ENCODE measurements around the gene TENM3.

The TENM3 gene

GRCh38 chr4:182593864-182594263 is 350.7 kb downstream of the TENM3 start:
- no peak overlapping the region for H3K27ac ChIP-seq
- TF ChIP-seq ZFX (IDR thresholded peaks at IDR 0.05; ENCODE audit: borderline replicate concordance): no peak
- TF ChIP-seq, protein P1, sequence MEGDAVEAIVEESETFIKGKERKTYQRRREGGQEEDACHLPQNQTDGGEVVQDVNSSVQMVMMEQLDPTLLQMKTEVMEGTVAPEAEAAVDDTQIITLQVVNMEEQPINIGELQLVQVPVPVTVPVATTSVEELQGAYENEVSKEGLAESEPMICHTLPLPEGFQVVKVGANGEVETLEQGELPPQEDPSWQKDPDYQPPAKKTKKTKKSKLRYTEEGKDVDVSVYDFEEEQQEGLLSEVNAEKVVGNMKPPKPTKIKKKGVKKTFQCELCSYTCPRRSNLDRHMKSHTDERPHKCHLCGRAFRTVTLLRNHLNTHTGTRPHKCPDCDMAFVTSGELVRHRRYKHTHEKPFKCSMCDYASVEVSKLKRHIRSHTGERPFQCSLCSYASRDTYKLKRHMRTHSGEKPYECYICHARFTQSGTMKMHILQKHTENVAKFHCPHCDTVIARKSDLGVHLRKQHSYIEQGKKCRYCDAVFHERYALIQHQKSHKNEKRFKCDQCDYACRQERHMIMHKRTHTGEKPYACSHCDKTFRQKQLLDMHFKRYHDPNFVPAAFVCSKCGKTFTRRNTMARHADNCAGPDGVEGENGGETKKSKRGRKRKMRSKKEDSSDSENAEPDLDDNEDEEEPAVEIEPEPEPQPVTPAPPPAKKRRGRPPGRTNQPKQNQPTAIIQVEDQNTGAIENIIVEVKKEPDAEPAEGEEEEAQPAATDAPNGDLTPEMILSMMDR (IDR thresholded peaks at IDR 0.05): no peak

GRCh38 chr4:182600093-182600492 is 356.9 kb downstream of the TENM3 start:
- no peak for TF ChIP-seq ZFX (IDR thresholded peaks at IDR 0.05; ENCODE audit: borderline replicate concordance)
- TF ChIP-seq, protein P1 (IDR thresholded peaks at IDR 0.05): no peak
- H3K27ac ChIP-seq: no peak overlapping the region

DNA sequence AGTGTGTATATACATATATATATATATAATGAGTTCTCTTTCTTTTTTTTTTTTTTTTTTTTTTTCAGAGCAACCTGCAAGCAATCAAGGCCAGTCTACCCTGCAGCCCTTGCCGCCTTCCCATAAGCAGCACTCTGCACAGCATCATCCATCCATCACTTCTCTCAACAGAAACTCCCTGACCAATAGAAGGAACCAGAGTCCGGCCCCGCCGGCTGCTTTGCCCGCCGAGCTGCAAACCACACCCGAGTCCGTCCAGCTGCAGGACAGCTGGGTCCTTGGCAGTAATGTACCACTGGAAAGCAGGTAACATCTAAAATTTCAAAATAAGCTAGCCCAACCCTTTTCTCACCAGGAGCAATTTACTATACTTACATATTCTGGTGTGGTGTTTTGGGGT is 357.7 kb downstream of the TENM3 start:
- TF ChIP-seq, protein P1 (IDR thresholded peaks at IDR 0.05): no peak
- TF ChIP-seq ZFX (IDR thresholded peaks at IDR 0.05; ENCODE audit: borderline replicate concordance): no peak
- H3K27ac ChIP-seq: no peak overlapping the region

DNA sequence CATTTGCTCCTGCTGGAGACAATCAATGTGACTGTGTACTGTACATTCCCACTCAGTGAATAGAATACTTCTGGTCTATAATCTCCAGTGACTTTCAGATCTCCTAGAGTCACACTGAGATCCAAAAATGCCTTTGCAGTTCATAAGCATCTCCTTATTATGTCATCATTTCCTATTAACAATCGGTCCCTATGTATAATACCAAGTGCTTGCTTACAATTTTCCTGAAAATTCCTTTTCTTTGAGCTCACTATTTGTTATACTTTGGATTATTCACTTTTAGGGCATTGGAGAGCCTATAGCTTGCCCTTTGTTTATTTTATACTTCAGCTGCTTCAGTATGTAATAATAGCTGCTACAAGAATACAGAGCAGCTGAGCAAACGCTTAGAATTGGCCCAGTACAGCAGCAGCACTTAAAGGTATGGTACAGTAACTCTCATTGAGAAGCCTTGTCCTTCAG is 361.0 kb downstream of the TENM3 start:
- TF ChIP-seq, protein P1 (IDR thresholded peaks at IDR 0.05): no peak
- no peak for TF ChIP-seq ZFX (IDR thresholded peaks at IDR 0.05; ENCODE audit: borderline replicate concordance)
- H3K27ac ChIP-seq: no peak overlapping the region

GRCh38 chr4:182604953-182605352 is 361.8 kb downstream of the TENM3 start:
- TF ChIP-seq ZFX (IDR thresholded peaks at IDR 0.05; ENCODE audit: borderline replicate concordance): no peak
- TF ChIP-seq, protein P1 (IDR thresholded peaks at IDR 0.05): no peak
- H3K27ac ChIP-seq: no peak overlapping the region

- no peak for TF ChIP-seq ZFX (IDR thresholded peaks at IDR 0.05; ENCODE audit: borderline replicate concordance)
- TF ChIP-seq, protein P1 (IDR thresholded peaks at IDR 0.05): no peak
- H3K27ac ChIP-seq: no peak overlapping the region
Measured at GRCh38 chr4:182608525-182608924, 365.3 kb downstream of the TENM3 start.

- TF ChIP-seq, protein P1 (IDR thresholded peaks at IDR 0.05): no peak
- TF ChIP-seq ZFX (IDR thresholded peaks at IDR 0.05; ENCODE audit: borderline replicate concordance): no peak
- H3K27ac ChIP-seq: no peak overlapping the region
Measured at GRCh38 chr4:182616476-182616875, 373.3 kb downstream of the TENM3 start.
